Astrocyte of the spinal cord (primary cell): ENCODE results near the gene ZC3H18.

Experiments
- DNase-seq: peaks from one replicate; pipeline ENCODE4 v3.0.0; 2011; ENCODE audit warnings: low read depth, low spot score
- H3K4me3 ChIP-seq: 2 replicates; pipeline ENCODE4 v1.5.1; 2011; ENCODE audit warnings: low read depth, mild to moderate bottlenecking, low read length, moderate library complexity
- CTCF ChIP-seq: IDR thresholded peaks from 2 replicates; pipeline ENCODE4 v1.5.1; 2012; ENCODE audit warnings: low read depth, mild to moderate bottlenecking, low read length, inconsistent platforms
- in situ Hi-C: cut with HindIII; loops from 2 replicates; pipeline ENCODE4 v1.10.0; 2017; ENCODE audit warnings: low sequenced_read_pairs

Gene ZC3H18

DNA sequence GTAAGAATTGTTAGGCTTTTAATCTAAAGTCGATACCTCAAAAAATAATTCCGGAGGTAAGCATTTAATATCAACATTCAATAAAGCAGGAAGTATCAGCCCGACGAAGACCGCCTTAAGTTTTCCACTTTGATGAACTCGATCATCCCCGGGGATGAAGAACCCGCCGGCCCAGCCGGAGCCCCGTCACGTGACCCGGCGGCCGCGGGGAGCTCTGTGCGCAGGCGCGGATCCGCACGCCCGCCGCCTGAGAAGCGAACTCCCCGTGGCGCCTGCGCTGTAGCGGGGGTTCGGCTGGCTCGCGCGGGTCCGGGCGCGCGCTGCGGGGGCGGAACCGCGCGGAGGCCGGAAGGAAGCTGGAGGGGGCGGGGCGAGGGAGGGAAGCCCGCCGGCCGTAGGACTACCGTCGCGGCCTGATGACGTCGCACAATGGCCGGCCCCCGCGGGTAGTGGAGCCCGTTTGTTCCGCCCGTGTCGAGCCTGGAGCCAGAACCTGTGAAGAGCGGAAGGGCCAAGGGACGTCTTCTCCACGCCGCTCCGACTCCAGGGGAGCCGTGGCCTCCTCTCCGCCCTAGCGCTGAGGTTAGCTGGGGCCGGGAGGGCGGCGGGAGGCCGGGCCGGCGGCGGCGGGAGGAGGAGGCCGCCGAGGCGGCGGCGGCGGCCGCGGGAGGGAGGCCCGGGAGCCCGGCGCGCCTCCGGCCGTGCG lies at the start of gene ZC3H18:
Gene ZC3H18 (plus strand): TSS at position 419 of the 706 bp plus-strand sequence. CDS start 6,721 bp downstream, outside the sequence.
- peak; percentile 96 for DNase-seq
- TF ChIP-seq CTCF = no peak
- peak within 1 kb of the TSS; percentile 75 for H3K4me3 ChIP-seq
- in situ Hi-C loops = no loop called here

GRCh38 chr16:88521674-88522073 lies 48.5 kb upstream of the ZC3H18 start:
- in situ Hi-C loops = no loop called here
- no peak for DNase-seq
- H3K4me3 ChIP-seq = no peak overlapping the region
- no peak for TF ChIP-seq CTCF

DNA sequence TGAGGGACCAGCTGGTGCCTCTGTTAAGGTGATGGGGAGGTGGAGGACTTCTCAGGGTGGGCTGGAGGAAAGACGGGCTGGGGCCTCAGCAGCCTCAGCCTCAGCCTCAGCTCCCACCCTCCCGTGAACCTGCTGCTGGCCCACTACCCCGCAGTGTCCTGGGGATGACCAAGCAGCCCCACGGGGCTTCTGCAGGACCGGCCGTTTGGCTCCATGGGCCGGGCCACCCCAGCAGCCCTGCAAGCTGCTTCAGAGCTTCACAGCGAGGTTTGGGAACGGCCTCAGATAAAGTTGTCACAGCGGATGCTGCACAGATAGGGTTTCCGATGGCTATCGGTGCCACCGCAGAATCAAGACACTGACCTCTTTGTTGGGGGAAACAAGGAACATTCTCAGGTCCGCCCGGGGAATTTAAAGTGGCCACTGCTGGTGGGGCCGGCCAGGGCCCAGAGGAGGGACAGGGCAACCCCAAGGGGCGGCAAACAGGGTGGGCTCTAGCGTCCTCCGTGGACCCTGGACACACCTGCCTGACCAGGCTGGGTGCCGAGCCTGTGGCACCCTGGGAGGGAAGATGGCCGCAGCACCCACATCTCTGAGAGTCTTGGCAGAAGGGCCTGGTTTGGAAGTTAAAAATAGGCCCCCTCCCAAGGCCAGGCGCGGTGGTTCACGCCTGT lies 47.8 kb upstream of the ZC3H18 start:
- H3K4me3 ChIP-seq = no peak overlapping the region
- no peak for DNase-seq
- in situ Hi-C loops = no loop called here
- TF ChIP-seq CTCF = no peak

DNA sequence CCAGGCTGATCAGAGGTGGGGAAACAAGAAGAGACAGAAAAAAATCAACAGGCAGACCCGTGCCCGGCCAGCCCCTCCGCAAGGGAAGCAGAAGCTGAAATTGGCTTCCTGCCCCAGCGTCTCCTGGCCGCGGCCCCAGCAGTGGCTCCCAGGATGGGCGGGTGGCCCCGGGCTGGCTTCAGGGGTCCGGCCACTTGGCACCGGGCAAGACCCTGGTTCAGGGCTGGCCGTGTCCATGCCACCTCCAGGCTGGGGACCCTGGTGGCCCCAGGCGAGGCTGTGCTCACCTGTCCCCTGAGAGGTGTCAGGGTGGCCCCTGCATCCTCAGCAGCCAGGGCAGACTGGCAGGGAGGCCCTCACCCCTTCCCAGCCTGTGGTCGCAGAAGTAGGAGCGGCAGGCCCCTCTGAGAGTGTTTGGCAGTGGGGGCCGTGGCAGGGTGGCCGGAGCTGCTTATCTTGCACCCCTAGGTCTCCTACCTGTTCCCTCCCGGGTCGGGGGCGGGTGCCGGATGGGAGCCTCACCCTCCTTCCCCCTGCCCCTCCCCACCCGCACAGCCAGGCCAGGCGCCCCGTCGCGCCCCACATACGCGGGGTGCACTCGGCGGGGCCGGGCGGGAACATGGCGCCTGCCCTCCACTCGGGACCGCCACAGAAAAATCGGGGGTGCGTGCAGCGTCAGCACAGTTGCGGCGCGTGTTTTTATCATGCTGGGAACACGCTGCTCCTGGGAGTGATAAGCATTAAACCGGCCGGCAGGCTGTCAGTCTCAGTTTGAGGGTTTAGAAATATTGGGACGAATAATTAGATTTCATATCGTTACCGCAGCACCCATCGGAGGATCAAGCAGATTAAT lies 46.7 kb upstream of the ZC3H18 start:
- H3K4me3 ChIP-seq = no peak overlapping the region
- TF ChIP-seq CTCF = no peak
- in situ Hi-C loops = no loop called here
- DNase-seq = no peak

GRCh38 chr16:88524274-88524972 lies 45.8 kb upstream of the ZC3H18 start:
- in situ Hi-C loops = no loop called here
- no peak for TF ChIP-seq CTCF
- no peak overlapping the region for H3K4me3 ChIP-seq
- DNase-seq = no peak

GRCh38 chr16:88524973-88525662 lies 45.1 kb upstream of the ZC3H18 start:
- in situ Hi-C loops = no loop called here
- H3K4me3 ChIP-seq = no peak overlapping the region
- no peak for TF ChIP-seq CTCF
- DNase-seq = no peak
